H9 (cell line): ENCODE results near the gene ACACA. TPM values are rescaled to one million over a fixed set of nuclear protein-coding genes. Genes with fewer than 3 reads are reported as not detected.

Experiments
- DNase-seq: peaks from one replicate; pipeline ENCODE4 v3.0.0-alpha.2; 2017
- H2AFZ ChIP-seq: one replicate; pipeline ENCODE4 v1.6.1; 2013; ENCODE audit warnings: mild to moderate bottlenecking, low read length, control low read depth, moderate library complexity
- H2AK5ac ChIP-seq: 2 replicates; pipeline ENCODE4 v1.6.1; 2013; ENCODE audit warnings: low read length, control low read depth, mixed read lengths; ENCODE audit not compliant: insufficient read length
- H2BK120ac ChIP-seq: one replicate; pipeline ENCODE4 v1.6.1; 2013; ENCODE audit warnings: low read depth, mild to moderate bottlenecking, low read length, control low read depth, inconsistent platforms; ENCODE audit not compliant: poor library complexity, severe bottlenecking
- H2BK12ac ChIP-seq: 2 replicates; pipeline ENCODE4 v1.6.1; 2013; ENCODE audit warnings: low read length, control low read depth, mixed read lengths, low read depth; ENCODE audit not compliant: insufficient read length
- H2BK15ac ChIP-seq: 2 replicates; pipeline ENCODE4 v1.6.1; 2013; ENCODE audit warnings: low read depth, low read length, control low read depth
- H2BK20ac ChIP-seq: one replicate; pipeline ENCODE4 v1.6.1; 2013; ENCODE audit warnings: low read depth, mild to moderate bottlenecking, low read length, control low read depth, inconsistent platforms; ENCODE audit not compliant: poor library complexity, severe bottlenecking
- H2BK5ac ChIP-seq: 2 replicates; pipeline ENCODE4 v1.6.1; 2013; ENCODE audit warnings: low read length, control low read depth, mixed read lengths; ENCODE audit not compliant: insufficient read length
- H3K14ac ChIP-seq: 2 replicates; pipeline ENCODE4 v1.6.1; 2013; ENCODE audit warnings: low read length, control low read depth; ENCODE audit not compliant: insufficient read depth
- H3K18ac ChIP-seq: 2 replicates; pipeline ENCODE4 v1.6.1; 2013; ENCODE audit warnings: low read depth, mild to moderate bottlenecking, mixed read lengths, low read length, control low read depth; ENCODE audit not compliant: insufficient read length
- H3K23ac ChIP-seq: 2 replicates; pipeline ENCODE4 v1.6.1; 2013; ENCODE audit warnings: low read length, control low read depth, mixed read lengths, low read depth; ENCODE audit not compliant: insufficient read length
- H3K23me2 ChIP-seq: 2 replicates; pipeline ENCODE4 v1.6.1; 2013; ENCODE audit warnings: low read depth, mild to moderate bottlenecking, mixed read lengths, low read length, control low read depth; ENCODE audit not compliant: insufficient read length, poor library complexity, severe bottlenecking
- H3K27ac ChIP-seq: 2 replicates; pipeline ENCODE4 v1.5.1; 2013; ENCODE audit warnings: low read length, control low read depth, mixed read lengths, low read depth; ENCODE audit not compliant: insufficient read length
- H3K27me3 ChIP-seq: 2 replicates; pipeline ENCODE4 v1.6.1; 2013; ENCODE audit warnings: low read length, control low read depth, inconsistent platforms; ENCODE audit not compliant: insufficient read depth
- H3K4ac ChIP-seq: 2 replicates; pipeline ENCODE4 v1.6.1; 2013; ENCODE audit warnings: low read depth, mild to moderate bottlenecking, control low read depth, inconsistent platforms, low read length, moderate library complexity
- H3K4me1 ChIP-seq: 2 replicates; pipeline ENCODE4 v1.6.1; 2013; ENCODE audit warnings: low read length, control low read depth, inconsistent platforms; ENCODE audit not compliant: insufficient read depth
- H3K4me2 ChIP-seq: 2 replicates; pipeline ENCODE4 v1.6.1; 2013; ENCODE audit warnings: low read length, control low read depth, mixed read lengths; ENCODE audit not compliant: insufficient read length, insufficient read depth
- H3K56ac ChIP-seq: 2 replicates; pipeline ENCODE4 v1.6.1; 2013; ENCODE audit warnings: low read depth, mild to moderate bottlenecking, mixed read lengths, low read length, control low read depth; ENCODE audit not compliant: insufficient read length
- H3K79me1 ChIP-seq: 2 replicates; pipeline ENCODE4 v1.6.1; 2013; ENCODE audit warnings: low read depth, mild to moderate bottlenecking, moderate library complexity, low read length, control low read depth, inconsistent platforms; ENCODE audit not compliant: insufficient read depth, poor library complexity, severe bottlenecking
- H3K79me2 ChIP-seq: 2 replicates; pipeline ENCODE4 v1.6.1; 2013; ENCODE audit warnings: low read length, control low read depth, inconsistent platforms; ENCODE audit not compliant: insufficient read depth
- H3K9ac ChIP-seq: 2 replicates; pipeline ENCODE4 v1.6.1; 2013; ENCODE audit warnings: low read length, control low read depth, mixed read lengths; ENCODE audit not compliant: insufficient read length; ENCODE audit errors: extremely low read depth
- H3K9me3 ChIP-seq: one replicate; pipeline ENCODE4 v1.6.1; 2013; ENCODE audit warnings: low read depth, low read length, inconsistent platforms; ENCODE audit not compliant: control insufficient read depth
- H3T11ph ChIP-seq: one replicate; pipeline ENCODE4 v1.6.1; 2013; ENCODE audit warnings: mild to moderate bottlenecking, low read length, control low read depth, inconsistent platforms
- H4K20me1 ChIP-seq: one replicate; pipeline ENCODE4 v1.6.1; 2013; ENCODE audit not compliant: control insufficient read depth, insufficient read length, insufficient read depth
- H4K5ac ChIP-seq: 2 replicates; pipeline ENCODE4 v1.6.1; 2013; ENCODE audit warnings: low read depth, mild to moderate bottlenecking, mixed read lengths, low read length, control low read depth; ENCODE audit not compliant: insufficient read length
- H4K8ac ChIP-seq: replicated peaks from 2 replicates; pipeline ENCODE4 v1.6.1; 2013; ENCODE audit warnings: low read length, control low read depth, mixed read lengths, low read depth; ENCODE audit not compliant: insufficient read length
- H4K91ac ChIP-seq: 2 replicates; pipeline ENCODE4 v1.6.1; 2013; ENCODE audit warnings: low read depth, mild to moderate bottlenecking, moderate library complexity, mixed read lengths, low read length, control low read depth; ENCODE audit not compliant: insufficient read length
- H3K27ac Mint-ChIP-seq, 3 experiments: 2 replicates in 2 of 3; 3 replicates in 1 of 3; pipeline ENCODE4 v1.8.0; 2020 to 2021; ENCODE audit warnings: mixed read lengths in 3 of 3, mild to moderate bottlenecking in 1 of 3, moderate library complexity in 1 of 3
- H3K27me3 Mint-ChIP-seq: 2 replicates; pipeline ENCODE4 v1.8.0; 2021; ENCODE audit warnings: low read depth, mild to moderate bottlenecking, moderate library complexity, mixed read lengths
- H3K36me3 Mint-ChIP-seq, 3 experiments: 2 replicates in 2 of 3; 3 replicates in 1 of 3; pipeline ENCODE4 v1.8.0; 2020 to 2021; ENCODE audit warnings: low read depth in 3 of 3, mixed read lengths in 3 of 3; ENCODE audit not compliant: insufficient read depth in 1 of 3
- H3K4me1 Mint-ChIP-seq, 2 experiments: 2 replicates each; pipeline ENCODE4 v1.8.0; 2020; ENCODE audit warnings: mixed read lengths in 2 of 2
- H3K4me3 Mint-ChIP-seq, 2 experiments: 2 replicates in 1 of 2; 3 replicates in 1 of 2; pipeline ENCODE4 v1.8.0; 2020 to 2021; ENCODE audit warnings: mild to moderate bottlenecking in 2 of 2, mixed read lengths in 2 of 2, moderate library complexity in 1 of 2
- H3K9me3 Mint-ChIP-seq, 2 experiments: 2 replicates in 1 of 2; 3 replicates in 1 of 2; pipeline ENCODE4 v1.8.0; 2020; ENCODE audit warnings: mild to moderate bottlenecking in 2 of 2, mixed read lengths in 2 of 2, moderate library complexity in 1 of 2
- WGBS: extraction: QIAGEN DNeasy Blood & Tissue Kit; methylation state at CpG from one replicate; pipeline ENCODE4 v1.1.7; 2013; ENCODE audit warnings: missing lambda C conversion rate, low lambda C conversion rate, mixed read lengths; ENCODE audit not compliant: insufficient read length; ENCODE audit errors: extremely low coverage; 5-methylcytosine and 5-hydroxymethylcytosine counted together
- total RNA-seq: library from RNA; stranded (reverse); gene quantifications from 2 replicates; pipeline ENCODE4 v1.2.1, GENCODE V29; 2021
- TF ChIP-seq, protein P1 (sequence below): fragments of 200-600 bp; sonication (generic); conservative IDR thresholded peaks from 3 replicates; pipeline ENCODE4 v1.8.0; 2021; ENCODE audit warnings: antibody characterized with exemption, mild to moderate bottlenecking

ACACA gene
- total RNA-seq, 1 experiment from 2014 or later: 135 TPM

- no peak overlapping the region for H2BK15ac ChIP-seq
- H3K4me1 ChIP-seq: no peaks in the 10 kb centered on the region; the same call in 1 of the 2 replicates
- no peak overlapping the region for H2BK20ac ChIP-seq
- no peak overlapping the region for H4K91ac ChIP-seq
- Mint-ChIP-seq H3K36me3 (peaks cover 11 to 29% (median 17%) of the 10 kb centered on the region in 3 experiments; a peak in 6 of 7 replicates), H3K27me3 (no peaks in the 10 kb centered on the region), H3K4me1 (peaks cover 7 to 10% of the 10 kb centered on the region in 2 experiments; a peak in 3 of 4 replicates), H3K9me3 (no peaks in the 10 kb centered on the region), H3K27ac (peak overlapping the region in 2 of 3 experiments; percentile 0 to 55; a peak in 3 of 7 replicates), H3K4me3 (no peak overlapping the region)
- no peak overlapping the region for H3K23ac ChIP-seq
- no peak overlapping the region for H3K27ac ChIP-seq
- H3K4ac ChIP-seq: no peak overlapping the region
- no peak overlapping the region for H2BK12ac ChIP-seq
- no peak overlapping the region for H2AFZ ChIP-seq
- H3K56ac ChIP-seq: no peak overlapping the region
- H2AK5ac ChIP-seq: no peak overlapping the region
- H3K9ac ChIP-seq: no peak overlapping the region
- H2BK5ac ChIP-seq: no peak overlapping the region
- no peaks in the 10 kb centered on the region for H3K9me3 ChIP-seq
- H3K79me2 ChIP-seq: no peaks in the 10 kb centered on the region
- no peaks in the 10 kb centered on the region for H3K23me2 ChIP-seq
- no peaks in the 10 kb centered on the region for H4K20me1 ChIP-seq
- no peak overlapping the region for H3K4me2 ChIP-seq
- no peak overlapping the region for H2BK120ac ChIP-seq
- H3K14ac ChIP-seq: no peak overlapping the region
- DNase-seq: no peak
- no peaks in the 10 kb centered on the region for H3K27me3 ChIP-seq
- H4K8ac ChIP-seq: no peak overlapping the region
- H3T11ph ChIP-seq: no peak overlapping the region
- TF ChIP-seq, protein P1, sequence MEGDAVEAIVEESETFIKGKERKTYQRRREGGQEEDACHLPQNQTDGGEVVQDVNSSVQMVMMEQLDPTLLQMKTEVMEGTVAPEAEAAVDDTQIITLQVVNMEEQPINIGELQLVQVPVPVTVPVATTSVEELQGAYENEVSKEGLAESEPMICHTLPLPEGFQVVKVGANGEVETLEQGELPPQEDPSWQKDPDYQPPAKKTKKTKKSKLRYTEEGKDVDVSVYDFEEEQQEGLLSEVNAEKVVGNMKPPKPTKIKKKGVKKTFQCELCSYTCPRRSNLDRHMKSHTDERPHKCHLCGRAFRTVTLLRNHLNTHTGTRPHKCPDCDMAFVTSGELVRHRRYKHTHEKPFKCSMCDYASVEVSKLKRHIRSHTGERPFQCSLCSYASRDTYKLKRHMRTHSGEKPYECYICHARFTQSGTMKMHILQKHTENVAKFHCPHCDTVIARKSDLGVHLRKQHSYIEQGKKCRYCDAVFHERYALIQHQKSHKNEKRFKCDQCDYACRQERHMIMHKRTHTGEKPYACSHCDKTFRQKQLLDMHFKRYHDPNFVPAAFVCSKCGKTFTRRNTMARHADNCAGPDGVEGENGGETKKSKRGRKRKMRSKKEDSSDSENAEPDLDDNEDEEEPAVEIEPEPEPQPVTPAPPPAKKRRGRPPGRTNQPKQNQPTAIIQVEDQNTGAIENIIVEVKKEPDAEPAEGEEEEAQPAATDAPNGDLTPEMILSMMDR: no peak
- H3K18ac ChIP-seq: no peak overlapping the region
- H4K5ac ChIP-seq: no peak overlapping the region
- H3K79me1 ChIP-seq: peaks cover 3% of the 10 kb centered on the region
- WGBS: no CpG with 5 or more reads among the region's 3 CpGs
Measured at GRCh38 chr17:37312137-37312923, 94.3 kb downstream of the ACACA start.
